K562 (cell line): ENCODE results near the gene SEPHS2. TPM values are rescaled to one million over a fixed set of nuclear protein-coding genes. Genes with fewer than 3 reads are reported as not detected.

ENCODE experiments used
- GABPB1 ChIP-seq: sonication (generic); formaldehyde crosslinking; IDR thresholded peaks from 2 replicates; pipeline ENCODE4 v1.8.0; 2022; ENCODE audit warnings: mild to moderate bottlenecking, missing genetic modification reagents
- HDAC2 ChIP-seq: fragments of 450-650 bp; IDR thresholded peaks from 2 replicates; pipeline ENCODE4 v1.6.1; 2016; ENCODE audit warnings: mild to moderate bottlenecking
- KLF1 ChIP-seq: fragments of 450-650 bp; IDR thresholded peaks from 2 replicates; pipeline ENCODE4 v1.6.1; 2016; ENCODE audit warnings: missing genetic modification characterization, missing compliant biosample characterization
- ZBTB40 ChIP-seq, 2 experiments: fragments of 450-650 bp in 1 of 2; sonication (generic) in 1 of 2; formaldehyde crosslinking in 1 of 2; IDR thresholded peaks; 2 replicates each; pipeline versions ENCODE4 v1.7.1 to v1.9.0; 2016 to 2022; ENCODE audit warnings: inconsistent platforms in 1 of 2, mild to moderate bottlenecking in 1 of 2, missing genetic modification reagents in 1 of 2
- ZC3H4 ChIP-seq: sonication (generic); formaldehyde crosslinking; IDR thresholded peaks from 2 replicates; pipeline ENCODE4 v1.9.0; 2021; ENCODE audit warnings: missing genetic modification reagents, borderline replicate concordance
- polyA plus RNA-seq, 8 experiments: library from polyadenylated mRNA; depleted of rRNA in 4 of 8; stranded (reverse) in 5 of 8; unstranded in 3 of 8; fragments of >200 nt; fragmentation: Nextera tagmentation in 2 of 8; fragmentation: Illumina TruSeq in 1 of 8; extraction: Ambion mirVana in 2 of 8; extraction: Trizol in 1 of 8; gene quantifications; 2 replicates each; pipeline versions ENCODE4 v1.2.1 to v1.2.3, GENCODE V29; 2011 to 2014; ENCODE audit warnings: inconsistent platforms in 1 of 8, missing spikeins in 1 of 8
- total RNA-seq, 7 experiments: library from RNA; depleted of rRNA in 6 of 7; stranded (reverse); fragments of >200 nt in 6 of 7; fragmentation: Illumina TruSeq in 2 of 7; extraction: Trizol in 2 of 7; gene quantifications; 2 replicates each; pipeline versions ENCODE4 v1.2.1 to v1.2.3, GENCODE V29; 2011 to 2021; ENCODE audit warnings: low replicate concordance in 1 of 7

Gene SEPHS2
- total and polyA plus RNA-seq, 9 of the 15 experiments (the other 6 are each of a cell fraction or from before 2014, with no cell fraction given), result 20.9 to 90.6 (median 43.4) TPM

DNA sequence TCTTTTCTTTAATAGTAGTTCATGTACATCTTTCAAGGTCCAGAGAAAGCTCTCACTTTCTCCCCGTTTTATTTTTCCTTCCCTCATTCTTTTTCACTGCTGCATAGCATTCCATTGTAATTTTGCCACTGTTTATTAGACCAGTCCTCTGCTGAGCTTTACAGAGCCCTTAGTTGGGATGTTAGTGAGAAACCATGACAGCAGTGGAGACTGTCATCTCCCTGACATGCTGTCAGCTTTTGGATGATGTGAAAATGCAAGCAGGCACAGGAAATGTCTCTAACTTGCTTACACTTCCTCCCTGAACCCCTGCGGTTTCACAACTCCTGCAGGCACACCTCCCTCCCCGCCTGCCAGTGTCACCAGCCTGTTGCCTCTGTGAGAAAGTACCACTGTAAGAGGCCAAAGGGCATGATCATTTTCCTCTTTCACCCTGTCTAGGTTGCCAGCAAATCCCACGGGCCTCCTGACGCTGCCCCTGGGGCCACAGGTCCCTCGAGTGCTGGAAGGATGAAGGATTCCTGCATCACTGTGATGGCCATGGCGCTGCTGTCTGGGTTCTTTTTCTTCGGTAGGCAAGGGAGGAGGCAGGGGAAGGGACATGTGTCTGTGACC, 26.8 kb upstream of the SEPHS2 start, which contains the start of gene ITGAL (continued):
- no peak for TF ChIP-seq ZBTB40 (IDR thresholded peaks at IDR 0.05)
- TF ChIP-seq ZBTB40 (CRISPR knock-in tag; IDR thresholded peaks at IDR 0.05), result no peak
- TF ChIP-seq HDAC2, result no peak
- TF ChIP-seq ZC3H4 (CRISPR knock-in tag), result no peak
- no peak for TF ChIP-seq GABPB1
- TF ChIP-seq KLF1 (tag), result no peak
